Keratinocyte (primary cell): Measurements from ENCODE around the gene ROS1.

Source experiments
- CTCF ChIP-seq, 3 experiments: IDR thresholded peaks in 1 of 3; conservative IDR thresholded peaks in 1 of 3; optimal IDR thresholded peaks in 1 of 3; 2 replicates in 2 of 3; 3 replicates in 1 of 3; pipeline versions ENCODE3 to v1.5.1; 2011; ENCODE audit warnings: low read length in 3 of 3, mild to moderate bottlenecking in 3 of 3, moderate library complexity in 2 of 3, control low read depth in 1 of 3, inconsistent platforms in 1 of 3; ENCODE audit not compliant: insufficient read depth in 2 of 3; ENCODE audit errors: extremely low read depth in 1 of 3
- EZH2 ChIP-seq: IDR thresholded peaks from one replicate; pipeline ENCODE4 v1.6.1; 2012; ENCODE audit warnings: inconsistent platforms, mild to moderate bottlenecking, low read length, moderate library complexity

- no peak for TF ChIP-seq CTCF (optimal IDR thresholded peaks at IDR 0.05 in 1 of 3, IDR thresholded peaks at IDR 0.05 in 1 of 3, conservative IDR thresholded peaks at IDR 0.05 in 1 of 3; ENCODE audit: extremely low read depth in 1 of 3, insufficient read depth in 2 of 3, low read length in 3 of 3)
- no peak for TF ChIP-seq EZH2
Observed at GRCh38 chr6:117373211-117373813, 52.4 kb downstream of the ROS1 start.
